WTC11 (cell line): Measurements from ENCODE around the gene MTMR3.

Experiments used
- CREB1 ChIP-seq: sonication (generic); formaldehyde crosslinking; IDR thresholded peaks from 2 replicates; pipeline ENCODE4 v1.8.0; 2023; ENCODE audit warnings: mild to moderate bottlenecking, missing genetic modification reagents
- NFYB ChIP-seq: sonication (generic); formaldehyde crosslinking; conservative IDR thresholded peaks from 2 replicates; pipeline ENCODE4 v1.8.0; 2022; ENCODE audit warnings: low read depth, missing genetic modification reagents
- TF ChIP-seq, protein P1 (sequence below): fragments of 200-600 bp; IDR thresholded peaks from 2 replicates; pipeline ENCODE4 v1.8.0; 2022; ENCODE audit warnings: antibody characterized with exemption
- TF ChIP-seq, protein P2 (sequence below): sonication (generic); formaldehyde crosslinking; IDR thresholded peaks from 2 replicates; pipeline ENCODE4 v1.8.1; 2023; ENCODE audit warnings: mild to moderate bottlenecking, missing genetic modification reagents, moderate library complexity
- TF ChIP-seq, protein P3 (sequence below): sonication (generic); formaldehyde crosslinking; IDR thresholded peaks from 2 replicates; pipeline ENCODE4 v1.8.0; 2022; ENCODE audit warnings: mild to moderate bottlenecking, missing genetic modification reagents
- TF ChIP-seq, protein P4 (sequence below): sonication (generic); formaldehyde crosslinking; IDR thresholded peaks from 2 replicates; pipeline ENCODE4 v1.8.1; 2023; ENCODE audit warnings: mild to moderate bottlenecking, moderate library complexity, missing genetic modification reagents

DNA sequence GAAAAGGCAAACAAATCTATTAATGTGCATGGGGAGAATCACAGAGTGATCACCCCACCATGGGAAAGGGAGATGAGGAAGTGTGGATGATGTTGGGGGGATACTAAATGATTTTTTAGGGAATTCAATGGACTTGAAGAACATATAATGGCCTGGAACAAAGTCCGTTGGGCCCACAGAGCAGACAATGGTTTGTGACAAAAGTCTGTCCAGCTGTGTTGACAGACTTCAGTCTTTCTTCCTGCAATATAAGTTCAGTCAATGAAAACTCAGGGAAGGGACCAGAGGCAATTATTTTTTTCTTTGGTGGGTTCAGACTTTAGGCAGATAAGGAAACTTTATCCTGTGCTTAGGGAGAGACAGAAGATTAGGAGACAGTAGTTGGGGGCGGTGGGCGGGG, 179.3 kb downstream of the MTMR3 start:
- no peak for TF ChIP-seq CREB1 (CRISPR knock-in tag)
- TF ChIP-seq NFYB: no peak
- TF ChIP-seq, protein P1, sequence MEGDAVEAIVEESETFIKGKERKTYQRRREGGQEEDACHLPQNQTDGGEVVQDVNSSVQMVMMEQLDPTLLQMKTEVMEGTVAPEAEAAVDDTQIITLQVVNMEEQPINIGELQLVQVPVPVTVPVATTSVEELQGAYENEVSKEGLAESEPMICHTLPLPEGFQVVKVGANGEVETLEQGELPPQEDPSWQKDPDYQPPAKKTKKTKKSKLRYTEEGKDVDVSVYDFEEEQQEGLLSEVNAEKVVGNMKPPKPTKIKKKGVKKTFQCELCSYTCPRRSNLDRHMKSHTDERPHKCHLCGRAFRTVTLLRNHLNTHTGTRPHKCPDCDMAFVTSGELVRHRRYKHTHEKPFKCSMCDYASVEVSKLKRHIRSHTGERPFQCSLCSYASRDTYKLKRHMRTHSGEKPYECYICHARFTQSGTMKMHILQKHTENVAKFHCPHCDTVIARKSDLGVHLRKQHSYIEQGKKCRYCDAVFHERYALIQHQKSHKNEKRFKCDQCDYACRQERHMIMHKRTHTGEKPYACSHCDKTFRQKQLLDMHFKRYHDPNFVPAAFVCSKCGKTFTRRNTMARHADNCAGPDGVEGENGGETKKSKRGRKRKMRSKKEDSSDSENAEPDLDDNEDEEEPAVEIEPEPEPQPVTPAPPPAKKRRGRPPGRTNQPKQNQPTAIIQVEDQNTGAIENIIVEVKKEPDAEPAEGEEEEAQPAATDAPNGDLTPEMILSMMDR: no peak
- TF ChIP-seq, protein P2, sequence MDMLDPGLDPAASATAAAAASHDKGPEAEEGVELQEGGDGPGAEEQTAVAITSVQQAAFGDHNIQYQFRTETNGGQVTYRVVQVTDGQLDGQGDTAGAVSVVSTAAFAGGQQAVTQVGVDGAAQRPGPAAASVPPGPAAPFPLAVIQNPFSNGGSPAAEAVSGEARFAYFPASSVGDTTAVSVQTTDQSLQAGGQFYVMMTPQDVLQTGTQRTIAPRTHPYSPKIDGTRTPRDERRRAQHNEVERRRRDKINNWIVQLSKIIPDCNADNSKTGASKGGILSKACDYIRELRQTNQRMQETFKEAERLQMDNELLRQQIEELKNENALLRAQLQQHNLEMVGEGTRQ (CRISPR knock-in tag): no peak
- TF ChIP-seq, protein P3, sequence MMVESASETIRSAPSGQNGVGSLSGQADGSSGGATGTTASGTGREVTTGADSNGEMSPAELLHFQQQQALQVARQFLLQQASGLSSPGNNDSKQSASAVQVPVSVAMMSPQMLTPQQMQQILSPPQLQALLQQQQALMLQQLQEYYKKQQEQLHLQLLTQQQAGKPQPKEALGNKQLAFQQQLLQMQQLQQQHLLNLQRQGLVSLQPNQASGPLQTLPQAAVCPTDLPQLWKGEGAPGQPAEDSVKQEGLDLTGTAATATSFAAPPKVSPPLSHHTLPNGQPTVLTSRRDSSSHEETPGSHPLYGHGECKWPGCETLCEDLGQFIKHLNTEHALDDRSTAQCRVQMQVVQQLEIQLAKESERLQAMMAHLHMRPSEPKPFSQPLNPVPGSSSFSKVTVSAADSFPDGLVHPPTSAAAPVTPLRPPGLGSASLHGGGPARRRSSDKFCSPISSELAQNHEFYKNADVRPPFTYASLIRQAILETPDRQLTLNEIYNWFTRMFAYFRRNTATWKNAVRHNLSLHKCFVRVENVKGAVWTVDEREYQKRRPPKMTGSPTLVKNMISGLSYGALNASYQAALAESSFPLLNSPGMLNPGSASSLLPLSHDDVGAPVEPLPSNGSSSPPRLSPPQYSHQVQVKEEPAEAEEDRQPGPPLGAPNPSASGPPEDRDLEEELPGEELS: no peak
- TF ChIP-seq, protein P4, sequence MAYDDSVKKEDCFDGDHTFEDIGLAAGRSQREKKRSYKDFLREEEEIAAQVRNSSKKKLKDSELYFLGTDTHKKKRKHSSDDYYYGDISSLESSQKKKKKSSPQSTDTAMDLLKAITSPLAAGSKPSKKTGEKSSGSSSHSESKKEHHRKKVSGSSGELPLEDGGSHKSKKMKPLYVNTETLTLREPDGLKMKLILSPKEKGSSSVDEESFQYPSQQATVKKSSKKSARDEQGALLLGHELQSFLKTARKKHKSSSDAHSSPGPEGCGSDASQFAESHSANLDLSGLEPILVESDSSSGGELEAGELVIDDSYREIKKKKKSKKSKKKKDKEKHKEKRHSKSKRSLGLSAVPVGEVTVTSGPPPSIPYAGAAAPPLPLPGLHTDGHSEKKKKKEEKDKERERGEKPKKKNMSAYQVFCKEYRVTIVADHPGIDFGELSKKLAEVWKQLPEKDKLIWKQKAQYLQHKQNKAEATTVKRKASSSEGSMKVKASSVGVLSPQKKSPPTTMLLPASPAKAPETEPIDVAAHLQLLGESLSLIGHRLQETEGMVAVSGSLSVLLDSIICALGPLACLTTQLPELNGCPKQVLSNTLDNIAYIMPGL: no peak
